Activated T-helper 1 cell treated with anti-CD3 and anti-CD28 coated beads, Interleukin-12 subunit alpha, Interleukin-12 subunit beta, Interleukin-2, Interleukin-4 antibody, amounts not matched to agents 30 ng/mL and 10 ng/mL and 1 ng/mL, durations not matched to agents 14 hours and 24 hours and 36 hours (primary cell): ENCODE measurements around the gene TCF12. TPM values are rescaled to one million over a fixed set of nuclear protein-coding genes. Genes with fewer than 3 reads are reported as not detected.

Experiments
- DNase-seq: peaks from one replicate; pipeline ENCODE4 v3.0.0; 2021; ENCODE audit warnings: low spot score
- H3K27ac Mint-ChIP-seq: one replicate; pipeline ENCODE4 v1.8.0; 2021; ENCODE audit warnings: mild to moderate bottlenecking, mixed read lengths
- H3K27me3 Mint-ChIP-seq: one replicate; pipeline ENCODE4 v1.8.0; 2022; ENCODE audit warnings: mild to moderate bottlenecking, moderate library complexity, mixed read lengths; ENCODE audit not compliant: insufficient read depth
- H3K36me3 Mint-ChIP-seq: one replicate; pipeline ENCODE4 v1.8.0; 2021; ENCODE audit warnings: low read depth, mixed read lengths
- H3K4me1 Mint-ChIP-seq: one replicate; pipeline ENCODE4 v1.8.0; 2021; ENCODE audit warnings: low read depth, mixed read lengths
- H3K4me3 Mint-ChIP-seq: one replicate; pipeline ENCODE4 v1.8.0; 2021; ENCODE audit warnings: mild to moderate bottlenecking, moderate library complexity, mixed read lengths
- H3K9me3 Mint-ChIP-seq: one replicate; pipeline ENCODE4 v1.8.0; 2021; ENCODE audit warnings: mixed read lengths
- intact Hi-C: fragments of 100-400 bp; cut with micrococcal nuclease; formaldehyde crosslinking; loops from one replicate; pipeline ENCODE4 v1.15.1; 2024
- total RNA-seq: library from RNA; stranded (reverse); gene quantifications from 2 replicates; pipeline ENCODE4 v1.2.3, GENCODE V29; 2022

The TCF12 gene
- total RNA-seq, 1 donor from 2014 or later = 85.7 TPM

- no peak for DNase-seq
- Mint-ChIP-seq H3K27ac (no peak overlapping the region), H3K27me3 (no peaks in the 10 kb centered on the region), H3K36me3 (peaks cover 19% of the 10 kb centered on the region), H3K9me3 (no peaks in the 10 kb centered on the region), H3K4me3 (no peak overlapping the region), H3K4me1 (no peaks in the 10 kb centered on the region)
- intact Hi-C loops = no loop called here
Measured at GRCh38 chr15:57283774-57284503, 365.5 kb downstream of the TCF12 start.

DNA sequence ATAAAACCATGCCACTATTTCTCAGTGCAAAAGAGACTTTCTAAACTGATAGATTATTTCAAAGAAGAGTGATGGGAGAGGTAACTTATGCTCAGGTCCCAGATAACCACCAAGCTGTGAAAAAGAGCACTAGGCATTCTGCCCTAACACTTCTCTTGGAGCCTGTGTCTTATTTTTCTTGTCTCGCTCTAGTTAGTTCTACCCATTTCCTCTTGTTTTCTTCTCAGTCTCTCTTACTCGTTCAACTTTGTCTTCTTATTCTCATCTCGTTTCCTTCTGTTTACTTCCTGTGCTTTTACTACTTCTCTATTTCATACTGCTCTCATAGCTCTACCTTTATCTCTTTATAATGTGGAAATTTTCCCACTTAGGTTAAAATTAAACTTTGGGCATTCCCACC is 366.1 kb downstream of the TCF12 start:
- no peaks in the 10 kb centered on the region for H3K9me3 Mint-ChIP-seq
- intact Hi-C loops = no loop called here
- H3K36me3 Mint-ChIP-seq = peaks cover 19% of the 10 kb centered on the region
- no peak overlapping the region for H3K27ac Mint-ChIP-seq
- no peaks in the 10 kb centered on the region for H3K27me3 Mint-ChIP-seq
- DNase-seq = no peak
- no peaks in the 10 kb centered on the region for H3K4me1 Mint-ChIP-seq
- no peak overlapping the region for H3K4me3 Mint-ChIP-seq

DNA sequence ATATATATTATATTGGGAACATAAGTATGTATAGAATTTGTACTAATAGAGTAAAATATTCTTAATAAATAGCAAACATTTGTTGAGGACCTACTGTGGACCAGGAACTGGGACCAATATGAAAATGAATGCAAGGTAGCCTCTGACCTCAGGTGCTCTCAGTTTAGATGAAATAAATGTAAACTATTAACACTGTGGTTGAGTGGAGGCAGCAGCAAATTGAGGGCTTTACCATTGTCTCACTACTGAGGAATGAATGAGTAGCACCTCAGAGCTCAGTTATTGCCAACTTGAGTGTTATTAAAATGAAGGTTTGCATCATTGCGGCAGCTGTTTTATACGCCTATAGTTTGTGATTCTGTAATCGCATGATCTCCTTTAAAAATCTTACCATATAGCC is 366.9 kb downstream of the TCF12 start:
- Mint-ChIP-seq H3K9me3 (no peaks in the 10 kb centered on the region), H3K4me3 (no peak overlapping the region), H3K27ac (no peak overlapping the region), H3K36me3 (peaks cover 20% of the 10 kb centered on the region), H3K27me3 (no peaks in the 10 kb centered on the region), H3K4me1 (no peaks in the 10 kb centered on the region)
- DNase-seq = no peak
- intact Hi-C loops = no loop called here

DNA sequence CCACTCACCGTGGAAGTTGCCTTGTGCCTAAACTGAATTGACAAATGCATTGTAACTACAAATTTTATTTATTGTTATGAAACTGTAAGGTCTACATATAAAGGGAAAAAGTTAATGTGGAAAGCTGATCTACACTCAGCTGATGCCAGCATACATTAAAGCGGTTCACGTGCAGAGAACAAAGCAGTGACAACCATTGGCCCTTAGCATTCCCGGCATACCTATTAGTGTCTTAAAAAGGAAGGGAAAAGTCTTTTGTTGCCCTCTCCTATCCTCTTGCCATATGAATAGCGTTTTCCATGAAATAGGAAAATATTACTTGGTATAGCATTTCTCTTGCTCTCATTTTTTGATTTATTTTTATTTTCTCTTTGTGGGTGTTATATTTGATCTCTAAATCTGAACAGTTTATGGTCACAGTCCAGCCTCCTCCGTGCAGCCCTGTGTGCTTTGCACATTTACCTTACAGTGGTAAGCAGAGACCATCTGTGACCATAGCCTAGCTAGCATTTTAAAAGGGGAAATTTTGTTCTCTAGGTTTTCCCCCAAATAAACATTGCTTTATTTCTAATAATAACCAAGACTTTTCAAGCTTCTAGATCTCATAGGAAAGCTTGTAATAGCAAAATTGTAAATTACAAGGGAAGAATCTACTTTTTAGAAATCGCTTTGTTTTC is 368.1 kb downstream of the TCF12 start:
- peaks cover 23% of the 10 kb centered on the region for H3K36me3 Mint-ChIP-seq
- H3K9me3 Mint-ChIP-seq = no peaks in the 10 kb centered on the region
- H3K4me1 Mint-ChIP-seq = no peaks in the 10 kb centered on the region
- no peaks in the 10 kb centered on the region for H3K27me3 Mint-ChIP-seq
- intact Hi-C loops = no loop called here
- no peak overlapping the region for H3K4me3 Mint-ChIP-seq
- no peak overlapping the region for H3K27ac Mint-ChIP-seq
- no peak for DNase-seq

DNA sequence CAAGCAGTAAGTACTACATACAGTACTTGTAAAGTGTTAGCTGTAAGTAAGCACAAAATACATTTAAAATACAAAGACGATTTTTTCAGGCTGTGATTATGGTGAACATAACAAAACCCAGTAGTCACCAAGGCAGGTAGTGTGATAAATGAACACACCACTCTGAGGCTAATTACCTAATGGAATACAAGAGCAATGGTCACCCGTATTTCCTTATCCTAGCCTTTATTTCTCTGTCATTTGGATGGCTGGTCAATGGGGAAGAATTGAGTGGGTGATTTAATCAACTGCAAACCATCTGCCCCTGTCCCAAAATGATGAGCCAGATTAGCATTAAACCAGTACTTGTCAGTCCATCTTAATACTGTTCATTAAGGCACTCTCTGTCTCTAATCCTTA is 368.7 kb downstream of the TCF12 start:
- Mint-ChIP-seq H3K36me3 (peaks cover 23% of the 10 kb centered on the region), H3K4me1 (no peaks in the 10 kb centered on the region)
- intact Hi-C loops = no loop called here

GRCh38 chr15:57288926-57289580 is 370.6 kb downstream of the TCF12 start:
- no peaks in the 10 kb centered on the region for H3K9me3 Mint-ChIP-seq
- DNase-seq = no peak
- intact Hi-C loops = no loop called here

More for the DNA sequence above, 368.7 kb downstream of the TCF12 start:
- Mint-ChIP-seq H3K27ac (no peak overlapping the region), H3K9me3 (no peaks in the 10 kb centered on the region), H3K4me3 (no peak overlapping the region), H3K27me3 (no peaks in the 10 kb centered on the region)
- DNase-seq = no peak

GRCh38 chr15:57290187-57290586 is 371.7 kb downstream of the TCF12 start:
- no peak for DNase-seq
- H3K27me3 Mint-ChIP-seq = no peaks in the 10 kb centered on the region
- H3K4me1 Mint-ChIP-seq = no peaks in the 10 kb centered on the region
- H3K27ac Mint-ChIP-seq = no peak overlapping the region
- H3K9me3 Mint-ChIP-seq = no peaks in the 10 kb centered on the region
- intact Hi-C loops = no loop called here
- no peak overlapping the region for H3K4me3 Mint-ChIP-seq
- peaks cover 14% of the 10 kb centered on the region for H3K36me3 Mint-ChIP-seq

More at GRCh38 chr15:57288926-57289580, 370.6 kb downstream of the TCF12 start:
- Mint-ChIP-seq H3K4me3 (no peak overlapping the region), H3K27ac (no peak overlapping the region), H3K4me1 (no peaks in the 10 kb centered on the region), H3K27me3 (no peaks in the 10 kb centered on the region), H3K36me3 (peaks cover 17% of the 10 kb centered on the region)

GRCh38 chr15:57290826-57291225 is 372.4 kb downstream of the TCF12 start:
- DNase-seq = no peak
- Mint-ChIP-seq H3K9me3 (no peaks in the 10 kb centered on the region), H3K27me3 (no peaks in the 10 kb centered on the region), H3K27ac (no peak overlapping the region), H3K4me3 (no peak overlapping the region), H3K36me3 (peaks cover 12% of the 10 kb centered on the region), H3K4me1 (no peaks in the 10 kb centered on the region)
- intact Hi-C loops = no loop called here

DNA sequence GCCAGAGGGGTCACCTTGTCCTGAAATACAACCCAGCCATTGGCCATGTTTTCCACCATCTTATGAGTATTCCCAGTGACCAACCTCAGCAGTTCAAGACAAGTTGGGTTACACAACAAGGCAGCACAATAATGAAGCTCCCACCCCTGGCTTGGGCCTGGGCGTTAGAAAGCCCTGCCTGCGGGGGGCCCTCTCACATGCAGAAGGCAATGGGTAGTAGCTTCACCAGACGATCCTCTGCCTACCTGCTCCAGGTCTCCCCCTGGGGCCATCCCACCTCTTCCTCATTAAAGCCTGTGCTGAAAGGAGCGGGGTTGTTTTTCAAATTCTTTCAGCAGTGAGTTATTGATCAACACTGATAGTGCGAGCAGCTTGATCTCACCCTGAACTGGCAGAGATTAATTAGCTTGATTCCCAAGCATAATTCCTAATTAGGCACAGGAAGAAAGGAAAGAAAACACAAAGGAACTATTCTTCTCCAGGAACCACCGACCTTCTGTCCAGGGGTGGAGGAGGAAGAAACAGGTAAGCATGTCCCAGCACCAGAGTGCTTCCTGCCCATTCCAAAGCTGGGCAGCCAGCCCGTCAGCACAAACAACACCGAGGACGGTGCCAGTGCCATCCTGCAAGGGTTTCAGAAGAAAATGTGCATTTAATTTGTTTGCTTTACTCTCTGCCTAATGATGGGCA is 378.2 kb downstream of the TCF12 start:
- no peak for DNase-seq
- intact Hi-C loops = no loop called here
- no peak overlapping the region for H3K4me3 Mint-ChIP-seq
- no peak overlapping the region for H3K27ac Mint-ChIP-seq
- no peaks in the 10 kb centered on the region for H3K9me3 Mint-ChIP-seq
- H3K27me3 Mint-ChIP-seq = no peaks in the 10 kb centered on the region
- no peaks in the 10 kb centered on the region for H3K36me3 Mint-ChIP-seq
- H3K4me1 Mint-ChIP-seq = peaks cover 11% of the 10 kb centered on the region

GRCh38 chr15:57297163-57297593 is 378.7 kb downstream of the TCF12 start:
- Mint-ChIP-seq H3K4me3 (no peak overlapping the region), H3K27me3 (no peaks in the 10 kb centered on the region), H3K4me1 (peaks cover 11% of the 10 kb centered on the region), H3K27ac (no peak overlapping the region), H3K9me3 (no peaks in the 10 kb centered on the region), H3K36me3 (no peaks in the 10 kb centered on the region)
- intact Hi-C loops = no loop called here
- DNase-seq = no peak

DNA sequence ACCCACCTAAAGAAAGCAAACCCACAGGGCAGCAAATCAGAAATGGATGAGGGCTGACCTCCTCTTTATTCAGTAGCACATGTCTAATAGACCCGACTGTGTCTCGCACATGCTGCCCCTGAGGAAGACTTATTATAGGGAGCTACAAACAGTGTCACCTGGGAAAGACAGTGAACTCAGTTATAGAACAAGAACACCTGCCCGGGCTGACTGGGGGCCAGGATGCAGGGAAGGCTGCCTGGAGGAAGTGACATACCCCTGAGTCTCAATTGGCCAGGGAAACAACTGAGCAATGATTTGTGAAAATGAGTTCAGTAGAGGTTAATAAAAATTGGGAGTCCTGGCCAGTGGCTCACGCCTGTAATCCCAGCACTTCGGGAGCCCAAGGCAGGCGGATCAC is 379.2 kb downstream of the TCF12 start:
- H3K36me3 Mint-ChIP-seq = no peaks in the 10 kb centered on the region
- no peak overlapping the region for H3K4me3 Mint-ChIP-seq
- H3K4me1 Mint-ChIP-seq = peaks cover 11% of the 10 kb centered on the region
- H3K9me3 Mint-ChIP-seq = no peaks in the 10 kb centered on the region
- H3K27ac Mint-ChIP-seq = no peak overlapping the region
- intact Hi-C loops = no loop called here
- no peaks in the 10 kb centered on the region for H3K27me3 Mint-ChIP-seq
- no peak for DNase-seq

DNA sequence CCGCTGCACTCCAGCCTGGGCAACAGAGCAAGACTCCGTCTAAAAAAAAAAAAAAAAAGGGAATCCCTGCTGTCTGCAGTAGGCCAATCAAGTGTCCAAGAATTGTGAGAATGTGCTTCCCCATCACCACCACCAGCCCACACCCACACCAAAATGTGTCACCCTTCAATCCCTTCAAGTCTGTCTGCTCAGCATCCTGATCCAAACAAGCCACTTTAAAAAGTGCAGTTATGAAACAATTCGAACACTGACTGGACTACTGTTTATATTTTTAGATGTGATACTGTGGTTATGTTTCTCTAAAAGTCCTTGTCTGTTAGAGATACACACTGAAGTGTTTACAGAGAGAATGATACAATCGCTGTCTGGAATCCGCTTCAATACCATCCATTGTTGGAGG is 379.8 kb downstream of the TCF12 start:
- Mint-ChIP-seq H3K36me3 (no peaks in the 10 kb centered on the region), H3K27me3 (no peaks in the 10 kb centered on the region), H3K4me3 (no peak overlapping the region), H3K9me3 (no peaks in the 10 kb centered on the region), H3K27ac (no peak overlapping the region), H3K4me1 (peaks cover 11% of the 10 kb centered on the region)
- no peak for DNase-seq
- intact Hi-C loops = no loop called here
